ENCODE measurements around the gene SAP30BP. TPM values are rescaled to one million over a fixed set of nuclear protein-coding genes. Genes with fewer than 3 reads are reported as not detected.
A peak's percentile ranks its signal among the peaks of the same experiment; 100 is the strongest.

Gene SAP30BP
- total and polyA plus RNA-seq, 8 donors = 58.9 to 111 (median 101) TPM

DNA sequence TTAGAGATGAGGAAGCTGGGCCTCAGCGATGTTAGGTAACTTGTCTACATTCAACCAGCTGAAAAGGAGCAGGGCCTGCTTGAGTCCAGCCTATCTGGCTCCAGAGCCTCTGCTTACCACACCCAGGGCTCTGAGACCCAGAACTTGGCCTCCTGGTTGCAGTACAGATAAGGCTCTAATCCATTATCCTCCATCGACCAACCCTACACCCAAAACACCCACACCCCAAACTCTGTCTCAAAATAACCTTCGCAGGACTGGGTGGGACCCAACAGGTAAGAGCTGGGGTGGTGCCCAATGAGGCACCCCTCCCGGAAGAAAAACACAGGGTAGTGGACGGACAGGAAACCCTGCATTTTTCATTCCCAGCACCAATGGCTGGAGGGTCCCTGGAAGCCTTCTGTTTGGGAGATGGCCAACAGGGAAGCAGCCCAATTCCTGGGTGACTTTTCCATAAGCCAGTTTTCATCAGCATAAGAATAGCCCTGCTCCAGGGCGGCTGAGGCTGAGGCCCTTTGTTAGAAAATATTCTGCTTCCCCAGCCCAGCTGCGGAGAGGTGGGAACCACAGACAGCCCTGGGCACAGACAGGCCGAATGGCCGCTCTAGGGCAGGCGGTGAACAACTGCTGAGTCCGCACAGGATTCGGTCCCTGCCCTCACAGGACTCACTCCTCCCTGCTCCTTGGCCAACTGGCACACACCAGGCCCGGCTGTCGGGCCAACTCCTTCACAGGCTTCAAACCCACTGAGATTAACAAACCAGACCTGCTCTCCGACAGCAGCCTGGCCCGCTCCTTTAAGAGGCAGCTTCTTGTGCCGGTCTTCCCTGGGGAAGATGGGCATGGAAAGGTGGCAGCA, 24.1 kb upstream of the SAP30BP start:
- H3K27me3 ChIP-seq = no peaks in the 10 kb centered on the region
- peak overlapping the region; percentile 45 to 65 for H3K27ac ChIP-seq
- H3K36me3 ChIP-seq = peaks cover 0 to 2% of the 10 kb centered on the region in 2 donors
- intact Hi-C loops (cut with DNase I) = no loop called here
- no peak overlapping the region for H3K4me3 ChIP-seq
- peaks cover 3 to 18% of the 10 kb centered on the region in 2 donors for H3K4me1 ChIP-seq
- DNase-seq (no peak), ATAC-seq (no peak)
- H3K9me3 ChIP-seq = no peaks in the 10 kb centered on the region
- TF ChIP-seq, protein P1, sequence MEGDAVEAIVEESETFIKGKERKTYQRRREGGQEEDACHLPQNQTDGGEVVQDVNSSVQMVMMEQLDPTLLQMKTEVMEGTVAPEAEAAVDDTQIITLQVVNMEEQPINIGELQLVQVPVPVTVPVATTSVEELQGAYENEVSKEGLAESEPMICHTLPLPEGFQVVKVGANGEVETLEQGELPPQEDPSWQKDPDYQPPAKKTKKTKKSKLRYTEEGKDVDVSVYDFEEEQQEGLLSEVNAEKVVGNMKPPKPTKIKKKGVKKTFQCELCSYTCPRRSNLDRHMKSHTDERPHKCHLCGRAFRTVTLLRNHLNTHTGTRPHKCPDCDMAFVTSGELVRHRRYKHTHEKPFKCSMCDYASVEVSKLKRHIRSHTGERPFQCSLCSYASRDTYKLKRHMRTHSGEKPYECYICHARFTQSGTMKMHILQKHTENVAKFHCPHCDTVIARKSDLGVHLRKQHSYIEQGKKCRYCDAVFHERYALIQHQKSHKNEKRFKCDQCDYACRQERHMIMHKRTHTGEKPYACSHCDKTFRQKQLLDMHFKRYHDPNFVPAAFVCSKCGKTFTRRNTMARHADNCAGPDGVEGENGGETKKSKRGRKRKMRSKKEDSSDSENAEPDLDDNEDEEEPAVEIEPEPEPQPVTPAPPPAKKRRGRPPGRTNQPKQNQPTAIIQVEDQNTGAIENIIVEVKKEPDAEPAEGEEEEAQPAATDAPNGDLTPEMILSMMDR (IDR thresholded peaks at IDR 0.05) = no peak

DNA sequence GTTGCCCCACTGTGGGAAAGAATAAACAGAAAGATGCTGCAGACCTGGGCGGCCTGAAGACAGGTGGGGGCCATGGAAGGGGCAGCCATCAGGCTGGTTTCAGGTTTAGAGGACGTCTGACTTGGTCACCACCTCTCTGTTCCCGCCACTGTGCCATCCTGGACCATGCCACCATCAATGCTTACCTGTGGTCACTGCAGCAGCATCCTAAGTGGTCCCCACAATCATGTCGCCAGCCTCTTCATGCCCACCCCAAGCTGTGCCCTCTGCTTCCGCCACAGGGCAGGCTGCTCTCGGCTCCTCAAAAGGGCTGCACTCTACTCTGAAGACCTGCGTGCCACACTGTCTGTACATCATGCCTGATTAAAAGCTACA, 23.5 kb upstream of the SAP30BP start:
- Histone ChIP-seq H3K4me3 (no peak overlapping the region), H3K9me3 (no peaks in the 10 kb centered on the region), H3K4me1 (peaks cover 3 to 18% of the 10 kb centered on the region in 2 donors), H3K36me3 (peaks cover 0 to 8% of the 10 kb centered on the region in 2 donors), H3K27ac (no peak overlapping the region), H3K27me3 (no peaks in the 10 kb centered on the region)
- TF ChIP-seq, protein P1 (IDR thresholded peaks at IDR 0.05) = no peak
- no peak for ATAC-seq
- DNase-seq = no peak
- intact Hi-C loops (cut with DNase I) = no loop called here

DNA sequence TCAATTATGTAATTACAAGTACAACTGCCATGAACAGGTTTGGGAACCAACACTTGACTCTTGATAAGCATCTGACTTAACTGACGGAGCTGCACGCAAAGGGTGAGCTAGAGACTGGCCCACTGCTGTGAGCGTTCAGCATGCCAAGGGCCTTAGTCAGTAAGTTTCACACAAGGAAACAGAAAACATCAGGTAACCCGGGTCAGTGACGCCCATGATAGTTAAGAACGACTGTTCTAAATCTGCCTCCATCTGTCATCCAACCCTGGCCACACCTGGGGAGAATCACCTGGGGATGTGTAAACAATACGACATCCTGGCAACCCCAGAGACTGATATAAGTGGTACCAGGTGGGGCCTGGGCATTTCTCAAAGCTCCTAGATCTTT, 21.6 kb upstream of the SAP30BP start:
- ATAC-seq (peak; percentile 87), DNase-seq (peak in 2 of 4 donors; percentile 80 to 82)
- no peak overlapping the region for H3K4me3 ChIP-seq
- peaks cover 0 to 27% of the 10 kb centered on the region in 2 donors for H3K36me3 ChIP-seq
- no peaks in the 10 kb centered on the region for H3K27me3 ChIP-seq
- TF ChIP-seq, protein P1 (IDR thresholded peaks at IDR 0.05) = no peak
- peaks cover 3 to 18% of the 10 kb centered on the region in 2 donors for H3K4me1 ChIP-seq
- peak overlapping the region; percentile 87 to 89 for H3K27ac ChIP-seq
- intact Hi-C loops (cut with DNase I) = no loop called here
- H3K9me3 ChIP-seq = no peaks in the 10 kb centered on the region

DNA sequence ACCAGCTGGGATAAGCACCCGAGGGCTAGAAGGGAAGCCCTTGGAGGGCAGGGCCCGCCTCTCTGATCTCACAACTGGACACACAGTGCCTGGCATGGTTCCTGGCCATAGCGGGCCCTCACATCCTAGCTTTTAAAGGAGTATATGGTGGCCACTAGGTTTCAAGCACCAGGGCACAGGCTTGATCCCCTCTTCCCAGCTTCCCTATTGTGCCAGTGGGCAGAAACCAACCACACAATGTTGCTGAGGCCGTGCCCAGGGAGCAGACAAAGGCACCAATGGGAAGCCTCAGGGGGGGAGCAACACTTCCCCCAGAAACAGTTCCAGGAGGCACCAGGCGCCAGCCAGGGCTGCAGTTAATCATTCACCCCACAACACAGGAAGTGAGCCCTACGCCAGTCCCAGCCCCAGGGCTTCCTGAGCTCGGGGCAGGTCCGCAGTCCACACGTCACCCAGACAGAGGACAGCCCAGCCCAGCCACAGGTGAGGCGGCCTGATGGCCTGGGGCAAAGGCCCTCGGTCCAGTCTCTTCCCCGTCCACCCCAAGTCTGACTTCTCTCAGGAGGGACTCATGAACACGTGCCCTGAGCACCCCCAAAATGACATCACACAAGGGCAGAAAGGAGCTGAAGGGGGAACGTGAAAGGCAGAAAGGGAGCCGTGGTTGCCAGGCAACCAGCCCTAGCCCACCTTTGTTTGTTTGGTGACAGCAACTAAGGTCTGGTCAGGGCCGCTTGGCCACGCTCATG, 21.1 kb upstream of the SAP30BP start:
- intact Hi-C loops (cut with DNase I) = no loop called here
- TF ChIP-seq, protein P1 (IDR thresholded peaks at IDR 0.05) = no peak
- H3K27me3 ChIP-seq = no peaks in the 10 kb centered on the region
- peaks cover 0 to 32% of the 10 kb centered on the region in 2 donors for H3K36me3 ChIP-seq
- H3K9me3 ChIP-seq = no peaks in the 10 kb centered on the region
- peaks cover 3 to 18% of the 10 kb centered on the region in 2 donors for H3K4me1 ChIP-seq
- DNase-seq = peak in 3 of 4 donors; percentile 82 to 89 (median 86)
- ATAC-seq = peak; percentile 91
- peak overlapping the region; percentile 87 to 89 for H3K27ac ChIP-seq
- no peak overlapping the region for H3K4me3 ChIP-seq

DNA sequence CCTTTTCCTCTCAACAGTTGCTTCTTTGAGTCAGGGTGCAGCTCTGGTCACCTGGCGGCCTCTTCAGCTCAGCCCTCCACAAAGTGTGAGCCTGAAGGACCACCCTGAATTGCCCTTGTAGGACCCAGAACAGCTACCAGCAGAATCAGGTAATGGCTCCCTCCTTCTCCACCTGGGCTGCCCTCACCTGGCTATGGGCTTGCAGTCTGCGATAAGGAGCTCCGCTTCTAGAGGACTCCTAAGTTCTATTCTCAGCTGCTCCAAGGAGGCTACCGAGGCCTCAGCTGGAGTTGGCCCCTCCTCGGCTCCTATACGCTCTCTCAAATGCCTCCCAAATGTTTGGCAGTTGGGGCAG, 20.5 kb upstream of the SAP30BP start:
- TF ChIP-seq, protein P1 (IDR thresholded peaks at IDR 0.05) = no peak
- DNase-seq = no peak
- ATAC-seq = no peak
- peak overlapping the region; percentile 87 to 89 for H3K27ac ChIP-seq
- no peaks in the 10 kb centered on the region for H3K27me3 ChIP-seq
- no peaks in the 10 kb centered on the region for H3K9me3 ChIP-seq
- peaks cover 0 to 38% of the 10 kb centered on the region in 2 donors for H3K36me3 ChIP-seq
- H3K4me1 ChIP-seq = peaks cover 3 to 18% of the 10 kb centered on the region in 2 donors
- H3K4me3 ChIP-seq = no peak overlapping the region
- intact Hi-C loops (cut with DNase I) = no loop called here
